Testis (tissue), 2 donors: ENCODE data around the gene FDXR.

Experiments
- POLR2A ChIP-seq: fragments of 450-650 bp; IDR thresholded peaks from one replicate; pipeline ENCODE4 v1.6.1; 2017; ENCODE audit warnings: antibody characterized with exemption, mild to moderate bottlenecking, moderate library complexity
- TF ChIP-seq, protein P1 (sequence below), 3 experiments: fragments of 450-650 bp in 2 of 3; fragments of 200-600 bp in 1 of 3; sonication (generic) in 1 of 3; IDR thresholded peaks; one replicate each; pipeline ENCODE4 v1.5.1; 2016 to 2019; ENCODE audit warnings: antibody characterized with exemption in 3 of 3, mild to moderate bottlenecking in 2 of 3, moderate library complexity in 1 of 3

DNA sequence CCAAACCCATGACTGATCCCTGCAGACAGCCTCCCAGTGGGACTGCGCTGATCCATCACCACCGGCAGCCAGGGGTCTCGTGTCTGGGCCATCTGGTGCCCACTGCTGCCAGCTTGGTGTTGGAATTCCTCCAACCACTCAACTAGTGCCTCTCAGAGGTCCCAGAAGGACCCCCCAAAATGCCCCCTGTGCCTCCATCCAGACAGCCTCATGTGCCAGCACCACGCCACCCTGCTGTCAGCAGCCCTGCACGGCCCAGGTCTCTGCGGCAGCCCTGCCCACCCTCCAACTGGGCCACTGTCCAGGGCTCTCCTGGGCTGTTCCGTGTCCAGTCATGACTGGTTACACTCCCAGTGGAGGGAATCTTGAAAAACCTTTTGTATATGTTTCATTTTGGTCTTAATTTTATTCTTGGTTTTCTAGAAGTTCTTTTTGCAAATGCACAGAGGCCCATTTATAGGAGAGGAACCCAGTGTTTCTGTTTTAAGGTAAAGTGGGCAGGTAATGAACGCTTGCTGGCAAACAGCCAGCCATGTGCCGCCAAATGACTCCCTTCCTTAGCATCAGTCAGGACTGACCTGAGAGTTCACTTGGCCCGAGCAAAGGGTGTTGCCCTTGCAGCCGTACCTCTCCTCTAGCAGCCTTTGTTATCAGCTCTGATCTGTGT lies 47.7 kb downstream of the FDXR start:
- TF ChIP-seq POLR2A, result no peak
- TF ChIP-seq, protein P1, sequence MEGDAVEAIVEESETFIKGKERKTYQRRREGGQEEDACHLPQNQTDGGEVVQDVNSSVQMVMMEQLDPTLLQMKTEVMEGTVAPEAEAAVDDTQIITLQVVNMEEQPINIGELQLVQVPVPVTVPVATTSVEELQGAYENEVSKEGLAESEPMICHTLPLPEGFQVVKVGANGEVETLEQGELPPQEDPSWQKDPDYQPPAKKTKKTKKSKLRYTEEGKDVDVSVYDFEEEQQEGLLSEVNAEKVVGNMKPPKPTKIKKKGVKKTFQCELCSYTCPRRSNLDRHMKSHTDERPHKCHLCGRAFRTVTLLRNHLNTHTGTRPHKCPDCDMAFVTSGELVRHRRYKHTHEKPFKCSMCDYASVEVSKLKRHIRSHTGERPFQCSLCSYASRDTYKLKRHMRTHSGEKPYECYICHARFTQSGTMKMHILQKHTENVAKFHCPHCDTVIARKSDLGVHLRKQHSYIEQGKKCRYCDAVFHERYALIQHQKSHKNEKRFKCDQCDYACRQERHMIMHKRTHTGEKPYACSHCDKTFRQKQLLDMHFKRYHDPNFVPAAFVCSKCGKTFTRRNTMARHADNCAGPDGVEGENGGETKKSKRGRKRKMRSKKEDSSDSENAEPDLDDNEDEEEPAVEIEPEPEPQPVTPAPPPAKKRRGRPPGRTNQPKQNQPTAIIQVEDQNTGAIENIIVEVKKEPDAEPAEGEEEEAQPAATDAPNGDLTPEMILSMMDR (IDR thresholded peaks at IDR 0.05), result no peak
